ENCODE data around the gene SH2D3C. TPM values are rescaled to one million over a fixed set of nuclear protein-coding genes. Genes with fewer than 3 reads are reported as not detected.

SH2D3C gene
- total and polyA plus RNA-seq, 8 donors, result 21.7 to 41.9 (median 32.6) TPM

DNA sequence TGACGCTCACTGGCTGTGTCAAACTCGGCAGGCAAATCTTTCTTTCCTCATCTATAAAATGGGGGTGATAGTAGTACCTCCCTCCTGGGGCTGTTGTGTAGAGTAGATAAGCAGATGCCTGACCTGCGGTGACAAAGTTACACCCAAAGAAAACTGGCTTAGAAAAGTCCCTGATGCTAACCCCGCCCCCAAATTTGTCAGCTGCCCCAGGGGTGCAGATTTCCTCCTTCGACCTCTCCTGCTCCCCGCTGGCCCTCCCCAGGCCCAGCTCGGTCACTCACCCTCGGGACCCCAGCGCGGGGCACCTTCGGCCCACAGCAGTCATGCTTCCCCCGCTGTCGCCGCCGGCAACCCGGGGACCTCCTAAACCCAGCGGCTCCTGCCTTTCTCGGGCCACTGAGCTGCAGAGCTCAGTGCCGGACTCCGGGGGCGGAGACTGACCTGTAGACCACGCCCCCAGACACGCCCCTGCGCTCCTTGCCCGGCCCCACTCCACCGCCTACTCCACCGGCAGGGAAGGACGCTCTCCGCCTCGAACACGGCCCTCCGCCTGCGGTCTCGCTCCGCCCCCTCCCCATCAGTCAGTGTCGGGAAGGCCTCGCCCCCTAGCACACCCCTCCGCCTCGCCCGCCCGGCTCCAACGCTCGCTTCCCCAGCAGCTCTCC, 7.4 kb downstream of the SH2D3C start:
- intact Hi-C loops (cut with DNase I), result no loop called here
- H3K4me1 ChIP-seq, result peaks cover 12 to 81% of the 10 kb centered on the region in 2 donors
- peak; percentile 98 for ATAC-seq

GRCh38 chr9:127770583-127770904, 7.9 kb downstream of the SH2D3C start:
- no peak for ATAC-seq
- H3K4me3 ChIP-seq, result peak overlapping the region; percentile 43 to 74
- H3K4me1 ChIP-seq, result peaks cover 12 to 81% of the 10 kb centered on the region in 2 donors
- no peak for DNase-seq
- no peaks in the 10 kb centered on the region for H3K9me3 ChIP-seq
- no peak for TF ChIP-seq CTCF (IDR thresholded peaks at IDR 0.05)
- H3K27ac ChIP-seq, result peak overlapping the region; percentile 70 to 73
- intact Hi-C loops (cut with DNase I), result no loop called here
- H3K36me3 ChIP-seq, result peaks cover 0 to 34% of the 10 kb centered on the region in 2 donors
- H3K27me3 ChIP-seq, result no peaks in the 10 kb centered on the region

More for the DNA sequence above, 7.4 kb downstream of the SH2D3C start:
- Histone ChIP-seq H3K27ac (peak overlapping the region; percentile 70 to 73), H3K27me3 (no peaks in the 10 kb centered on the region), H3K36me3 (peaks cover 0 to 32% of the 10 kb centered on the region in 2 donors), H3K4me3 (peak overlapping the region; percentile 43 to 74), H3K9me3 (no peaks in the 10 kb centered on the region)
- TF ChIP-seq CTCF (IDR thresholded peaks at IDR 0.05), result no peak
- DNase-seq, result peak; percentile 96 to 100 (median 99)

- no peak for ATAC-seq
- Histone ChIP-seq H3K4me1 (peaks cover 12 to 83% of the 10 kb centered on the region in 2 donors), H3K27ac (peak overlapping the region; percentile 70 to 73), H3K27me3 (no peaks in the 10 kb centered on the region), H3K4me3 (peak overlapping the region; percentile 43 to 74), H3K9me3 (no peaks in the 10 kb centered on the region), H3K36me3 (peaks cover 0 to 34% of the 10 kb centered on the region in 2 donors)
- no peak for DNase-seq
- intact Hi-C loops (cut with DNase I), result no loop called here
- no peak for TF ChIP-seq CTCF (IDR thresholded peaks at IDR 0.05)
Measured at GRCh38 chr9:127769929-127770582, 8.4 kb downstream of the SH2D3C start.

DNA sequence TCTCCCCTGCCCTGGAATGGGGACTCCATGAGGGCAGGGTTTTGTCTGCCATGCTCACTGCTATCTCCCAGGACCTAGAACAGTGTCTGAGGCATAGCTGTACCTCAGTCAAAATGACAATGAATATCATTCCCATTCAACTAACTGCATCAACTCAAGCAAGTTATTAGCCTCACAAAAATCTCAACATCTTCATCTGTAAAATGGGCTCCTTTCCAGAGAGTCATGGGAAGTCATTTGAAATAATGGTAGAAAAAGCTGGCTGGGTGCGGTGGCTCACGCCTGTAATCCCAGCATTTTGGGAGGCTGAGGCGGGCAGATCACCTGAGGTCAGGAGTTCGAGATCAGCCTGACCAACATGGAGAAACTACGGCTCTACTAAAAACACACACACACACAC, 9.4 kb downstream of the SH2D3C start:
- intact Hi-C loops (cut with DNase I), result no loop called here
- no peak for DNase-seq
- Histone ChIP-seq H3K9me3 (no peaks in the 10 kb centered on the region), H3K27me3 (no peaks in the 10 kb centered on the region), H3K4me1 (peaks cover 12 to 84% of the 10 kb centered on the region in 2 donors), H3K4me3 (peak overlapping the region in 1 of 2 donors; percentile 74), H3K27ac (peak overlapping the region; percentile 70 to 73), H3K36me3 (peaks cover 0 to 30% of the 10 kb centered on the region in 2 donors)
- TF ChIP-seq CTCF (IDR thresholded peaks at IDR 0.05), result no peak
- no peak for ATAC-seq

- H3K4me3 ChIP-seq, result peak overlapping the region in 1 of 2 donors; percentile 74
Measured at GRCh38 chr9:127768698-127769097, 9.8 kb downstream of the SH2D3C start.

More at GRCh38 chr9:127768698-127769097, 9.8 kb downstream of the SH2D3C start:
- H3K4me1 ChIP-seq, result peaks cover 12 to 84% of the 10 kb centered on the region in 2 donors
- intact Hi-C loops (cut with DNase I), result no loop called here
- peak overlapping the region; percentile 70 to 73 for H3K27ac ChIP-seq
- no peaks in the 10 kb centered on the region for H3K9me3 ChIP-seq
- no peak for TF ChIP-seq CTCF (IDR thresholded peaks at IDR 0.05)
- no peak for DNase-seq
- H3K36me3 ChIP-seq, result peaks cover 0 to 26% of the 10 kb centered on the region in 2 donors
- no peak for ATAC-seq
- no peaks in the 10 kb centered on the region for H3K27me3 ChIP-seq

Measured in left lung (tissue), 10 donors.